ENCODE data around the gene ME3.

DNA sequence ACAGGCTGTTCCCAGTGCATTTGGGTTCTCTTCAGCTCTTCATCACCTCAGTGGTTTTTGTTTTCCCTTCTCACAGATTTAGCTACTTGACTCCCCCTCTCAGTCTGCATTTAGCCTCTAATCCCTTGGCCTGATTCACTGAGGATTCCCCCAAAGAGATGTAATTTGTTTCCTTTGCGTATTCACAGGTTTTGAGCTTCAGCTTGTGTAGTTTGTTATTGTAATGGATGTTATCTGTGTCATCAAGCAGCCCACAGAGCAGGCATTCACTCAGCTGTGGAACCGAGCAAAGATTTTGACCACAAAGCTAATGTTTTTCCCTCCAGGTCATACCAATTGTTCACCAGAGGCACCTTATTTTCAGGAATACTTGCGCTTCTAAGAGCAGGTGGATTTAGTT, 6.4 kb upstream of the ME3 start:
- TF ChIP-seq, protein P1, sequence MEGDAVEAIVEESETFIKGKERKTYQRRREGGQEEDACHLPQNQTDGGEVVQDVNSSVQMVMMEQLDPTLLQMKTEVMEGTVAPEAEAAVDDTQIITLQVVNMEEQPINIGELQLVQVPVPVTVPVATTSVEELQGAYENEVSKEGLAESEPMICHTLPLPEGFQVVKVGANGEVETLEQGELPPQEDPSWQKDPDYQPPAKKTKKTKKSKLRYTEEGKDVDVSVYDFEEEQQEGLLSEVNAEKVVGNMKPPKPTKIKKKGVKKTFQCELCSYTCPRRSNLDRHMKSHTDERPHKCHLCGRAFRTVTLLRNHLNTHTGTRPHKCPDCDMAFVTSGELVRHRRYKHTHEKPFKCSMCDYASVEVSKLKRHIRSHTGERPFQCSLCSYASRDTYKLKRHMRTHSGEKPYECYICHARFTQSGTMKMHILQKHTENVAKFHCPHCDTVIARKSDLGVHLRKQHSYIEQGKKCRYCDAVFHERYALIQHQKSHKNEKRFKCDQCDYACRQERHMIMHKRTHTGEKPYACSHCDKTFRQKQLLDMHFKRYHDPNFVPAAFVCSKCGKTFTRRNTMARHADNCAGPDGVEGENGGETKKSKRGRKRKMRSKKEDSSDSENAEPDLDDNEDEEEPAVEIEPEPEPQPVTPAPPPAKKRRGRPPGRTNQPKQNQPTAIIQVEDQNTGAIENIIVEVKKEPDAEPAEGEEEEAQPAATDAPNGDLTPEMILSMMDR (IDR thresholded peaks at IDR 0.05; ENCODE audit: low read length), result no peak
- TF ChIP-seq EZH2 (optimal IDR thresholded peaks at IDR 0.05; ENCODE audit: low read depth, low read length), result no peak
- no peak for TF ChIP-seq EZH2phosphoT487 (IDR thresholded peaks at IDR 0.05; ENCODE audit: low read length)

Data from MM.1S (cell line).